Posterior vena cava (tissue), 2 donors: ENCODE measurements around the gene GNAQ. TPM values are rescaled to one million over a fixed set of nuclear protein-coding genes. Genes with fewer than 3 reads are reported as not detected.
A peak's percentile ranks its signal among the peaks of the same experiment; 100 is the strongest.

Experiments
- DNase-seq: peaks from one replicate; pipeline ENCODE4 v3.0.0-alpha.2; 2020; ENCODE audit warnings: low spot score
- intact Hi-C, 2 donors: fragments of 100-400 bp; cut with DNase I; formaldehyde crosslinking; loops; one replicate each; pipeline versions ENCODE4 v1.14.1 to v1.14.2; 2022 to 2023
- total RNA-seq, 2 donors: library from RNA; stranded (reverse); fragmentation: NEBNext Ultra II Directional; extraction: Animal tissue kit (Norgen Biotek cat#: 25700); gene quantifications; one replicate each; pipeline ENCODE4 v1.2.1, GENCODE V29; 2021
- donor health status: DM: yes; HTN: yes; CAD: no.
- donor health status: DM: yes; HTN: yes; CAD: no.

Gene GNAQ
- total RNA-seq, 2 donors from 2014 or later = 69.4 to 84.0 TPM

GRCh38 chr9:77982581-77983319 is 48.9 kb downstream of the GNAQ start:
- DNase-seq = no peak
- intact Hi-C loops = no loop called here

GRCh38 chr9:77981907-77982306 is 49.7 kb downstream of the GNAQ start:
- DNase-seq = no peak
- intact Hi-C loops = no loop called here

GRCh38 chr9:77981332-77981731 is 50.3 kb downstream of the GNAQ start:
- intact Hi-C loops = no loop called here
- DNase-seq = no peak

GRCh38 chr9:77980622-77981021 is 51.0 kb downstream of the GNAQ start:
- no peak for DNase-seq

GRCh38 chr9:77978086-77978781 is 53.4 kb downstream of the GNAQ start:
- intact Hi-C loops = loop anchor here in 1 of 2 donors (10.0 kb wide), 1 partner anchor 47 kb away; no protein-coding TSS in a partner anchor
- no peak for DNase-seq

More at GRCh38 chr9:77980622-77981021, 51.0 kb downstream of the GNAQ start:
- intact Hi-C loops = no loop called here

- peak; percentile 83 for DNase-seq
- intact Hi-C loops = loop anchor here in 1 of 2 donors (10.0 kb wide), 1 partner anchor 48 kb away; no protein-coding TSS in a partner anchor
These were observed 54.4 kb downstream of the GNAQ start for GRCh38 chr9:77977210-77977611.

- intact Hi-C loops = loop anchor here in 1 of 2 donors (10.0 kb wide), 1 partner anchor 49 kb away; no protein-coding TSS in a partner anchor
- DNase-seq = no peak
These were observed 55.8 kb downstream of the GNAQ start for GRCh38 chr9:77975806-77976205.

GRCh38 chr9:77975036-77975435 is 56.6 kb downstream of the GNAQ start:
- intact Hi-C loops = loop anchor here in 1 of 2 donors (10.0 kb wide), 1 partner anchor 50 kb away; no protein-coding TSS in a partner anchor

GRCh38 chr9:77974434-77974833 is 57.2 kb downstream of the GNAQ start:
- intact Hi-C loops = loop anchor here in 1 of 2 donors (10.0 kb wide), 1 partner anchor 50 kb away; no protein-coding TSS in a partner anchor
- DNase-seq = no peak

More at GRCh38 chr9:77975036-77975435, 56.6 kb downstream of the GNAQ start:
- no peak for DNase-seq

GRCh38 chr9:77969083-77969482 is 62.5 kb downstream of the GNAQ start:
- no peak for DNase-seq
- intact Hi-C loops = no loop called here

- intact Hi-C loops = no loop called here
- DNase-seq = no peak
These were observed 63.1 kb downstream of the GNAQ start for GRCh38 chr9:77968506-77968905.

GRCh38 chr9:77966718-77967117 is 64.9 kb downstream of the GNAQ start:
- intact Hi-C loops = no loop called here

GRCh38 chr9:77965445-77966123 is 66.0 kb downstream of the GNAQ start:
- DNase-seq = no peak
- intact Hi-C loops = no loop called here

More at GRCh38 chr9:77966718-77967117, 64.9 kb downstream of the GNAQ start:
- DNase-seq = no peak

- intact Hi-C loops = no loop called here
- no peak for DNase-seq
These were observed 67.4 kb downstream of the GNAQ start for GRCh38 chr9:77964258-77964657.

GRCh38 chr9:77961541-77961940 is 70.1 kb downstream of the GNAQ start:
- intact Hi-C loops = no loop called here
- no peak for DNase-seq

- DNase-seq = no peak
- intact Hi-C loops = no loop called here
These were observed 71.1 kb downstream of the GNAQ start for GRCh38 chr9:77960356-77961153.

GRCh38 chr9:77959803-77960202 is 71.8 kb downstream of the GNAQ start:
- no peak for DNase-seq

GRCh38 chr9:77957652-77958051 is 74.0 kb downstream of the GNAQ start:
- no peak for DNase-seq
- intact Hi-C loops = loop anchor here in 1 of 2 donors (10.0 kb wide), 1 partner anchor 53 kb away; no protein-coding TSS in a partner anchor

More at GRCh38 chr9:77959803-77960202, 71.8 kb downstream of the GNAQ start:
- intact Hi-C loops = loop anchor here in 1 of 2 donors (10.0 kb wide), 1 partner anchor 55 kb away; no protein-coding TSS in a partner anchor

- intact Hi-C loops = loop anchor here in 1 of 2 donors (10.0 kb wide), 1 partner anchor 52 kb away; no protein-coding TSS in a partner anchor
- no peak for DNase-seq
These were observed 75.1 kb downstream of the GNAQ start for GRCh38 chr9:77956555-77956954.
